NCI-H2107 treated with DMSO at 0.1 percent for 48 hours (cell line): ENCODE measurements around the gene HTR1B.

Experiments
- DNase-seq: peaks from one replicate; lab custom pipeline; 2025; ENCODE audit not compliant: unreplicated experiment; lab: John Stamatoyannopoulos, UW

The HTR1B gene

GRCh38 chr6:77463308-77463860 is at the start of gene HTR1B:
TSS of gene HTR1B (minus strand) at chr6:77463491. CDS start at chr6:77463403, 88 bp downstream.
- no peak for DNase-seq

- no peak for DNase-seq
Measured at GRCh38 chr6:77512554-77512953, 49.3 kb upstream of the HTR1B start.

- DNase-seq, result no peak
Measured at GRCh38 chr6:77511860-77512259, 48.6 kb upstream of the HTR1B start.

GRCh38 chr6:77502981-77503380 is 39.7 kb upstream of the HTR1B start:
- DNase-seq, result no peak

GRCh38 chr6:77492530-77492929 is 29.2 kb upstream of the HTR1B start:
- DNase-seq, result no peak

GRCh38 chr6:77487808-77488425 is 24.6 kb upstream of the HTR1B start:
- DNase-seq, result no peak

GRCh38 chr6:77482981-77483380 is 19.7 kb upstream of the HTR1B start:
- DNase-seq, result no peak

- no peak for DNase-seq
Measured at GRCh38 chr6:77474973-77475372, 11.7 kb upstream of the HTR1B start.

GRCh38 chr6:77474286-77474956 is 11.1 kb upstream of the HTR1B start:
- no peak for DNase-seq

GRCh38 chr6:77470983-77471382 is 7.7 kb upstream of the HTR1B start:
- DNase-seq, result no peak

GRCh38 chr6:77468939-77469338 is 5.6 kb upstream of the HTR1B start:
- DNase-seq, result no peak

- no peak for DNase-seq
Measured at GRCh38 chr6:77466451-77467437, 3.5 kb upstream of the HTR1B start.

GRCh38 chr6:77466055-77466450 is 2.8 kb upstream of the HTR1B start:
- no peak for DNase-seq

- DNase-seq, result no peak
Measured at GRCh38 chr6:77464495-77464867, 1.2 kb upstream of the HTR1B start.

GRCh38 chr6:77463861-77464494 is 687 bp upstream of the HTR1B start:
- no peak for DNase-seq

GRCh38 chr6:77462359-77463307 is 658 bp downstream of the HTR1B start:
- no peak for DNase-seq

- DNase-seq, result no peak
Measured at GRCh38 chr6:77461796-77462195, 1.5 kb downstream of the HTR1B start.

- DNase-seq, result no peak
Measured at GRCh38 chr6:77458421-77458820, 4.9 kb downstream of the HTR1B start.

- DNase-seq, result peak; percentile 9
Measured at GRCh38 chr6:77457720-77458349, 5.5 kb downstream of the HTR1B start.
